GM19238 (cell line): ENCODE data around the gene SGK1.
"Not testable (repeated sequence)": the region's sequence is repeated elsewhere in the genome, so short reads cannot be mapped to it uniquely, and the experiment has no call there.

Source experiments
- DNase-seq: peaks from one replicate; pipeline ENCODE4 v3.0.0; 2011; ENCODE audit warnings: low spot score; ENCODE audit not compliant: insufficient read length

Gene SGK1

GRCh38 chr6:134255280-134255679, 62.6 kb downstream of the SGK1 start:
- not testable (repeated sequence) for DNase-seq

DNA sequence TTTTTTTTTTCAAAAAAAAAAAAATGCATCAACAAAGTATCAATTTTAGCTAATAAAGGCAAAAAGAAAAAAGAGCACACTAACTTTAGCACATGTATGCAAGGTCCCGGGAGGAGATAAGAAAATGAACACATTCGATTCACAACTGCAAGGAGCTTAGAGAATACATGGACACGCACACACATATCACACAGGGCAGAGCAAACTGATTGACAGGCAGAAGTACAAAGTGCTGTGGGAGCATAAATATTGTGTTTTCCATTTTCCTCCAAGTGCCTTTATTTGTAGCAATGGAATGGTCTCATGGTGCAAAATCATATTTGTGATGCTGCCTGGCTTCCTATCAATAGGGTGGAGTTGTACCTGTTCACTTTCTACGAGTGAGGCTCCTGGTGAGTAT, 63.8 kb downstream of the SGK1 start:
- DNase-seq, result no peak

DNA sequence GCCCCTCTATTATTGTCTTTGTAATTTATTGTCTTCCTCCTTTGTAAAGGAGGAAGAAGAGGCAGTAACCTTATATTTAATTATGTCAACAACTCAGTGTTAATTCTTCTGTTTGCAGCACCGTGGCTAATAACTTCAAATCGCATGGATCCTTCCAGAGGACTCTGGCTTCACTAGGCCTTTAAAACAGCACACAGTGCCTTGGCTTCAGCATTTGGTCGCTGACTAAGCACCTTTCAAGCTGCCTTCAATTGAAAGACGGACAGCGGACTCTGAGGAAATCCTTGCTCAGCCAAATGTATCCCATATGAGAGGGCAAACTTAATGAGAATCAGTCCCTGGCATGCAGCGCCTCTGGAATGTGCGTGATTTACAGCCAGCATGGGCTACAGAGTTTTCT, 64.2 kb downstream of the SGK1 start:
- DNase-seq, result no peak

GRCh38 chr6:134251320-134251719, 66.6 kb downstream of the SGK1 start:
- no peak for DNase-seq

DNA sequence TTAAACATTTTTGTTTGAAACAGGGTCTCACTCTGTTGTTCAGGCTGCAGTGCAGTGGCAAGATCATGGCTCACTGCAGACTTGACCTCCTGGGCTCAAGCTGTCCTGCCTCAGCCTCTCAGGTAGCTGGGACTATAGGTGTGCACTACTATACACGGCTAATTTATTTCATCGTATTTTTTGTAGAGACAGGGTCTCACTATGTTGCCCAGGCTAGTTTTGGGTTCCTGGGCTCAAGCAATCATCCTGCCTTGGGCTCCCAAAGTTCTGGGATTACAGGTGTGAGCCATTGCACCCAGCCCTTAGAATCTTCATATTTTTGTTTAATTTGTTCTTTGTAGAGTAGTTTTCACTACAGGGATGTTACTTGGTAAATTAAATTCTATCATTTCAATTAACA, 67.1 kb downstream of the SGK1 start:
- DNase-seq, result no peak

DNA sequence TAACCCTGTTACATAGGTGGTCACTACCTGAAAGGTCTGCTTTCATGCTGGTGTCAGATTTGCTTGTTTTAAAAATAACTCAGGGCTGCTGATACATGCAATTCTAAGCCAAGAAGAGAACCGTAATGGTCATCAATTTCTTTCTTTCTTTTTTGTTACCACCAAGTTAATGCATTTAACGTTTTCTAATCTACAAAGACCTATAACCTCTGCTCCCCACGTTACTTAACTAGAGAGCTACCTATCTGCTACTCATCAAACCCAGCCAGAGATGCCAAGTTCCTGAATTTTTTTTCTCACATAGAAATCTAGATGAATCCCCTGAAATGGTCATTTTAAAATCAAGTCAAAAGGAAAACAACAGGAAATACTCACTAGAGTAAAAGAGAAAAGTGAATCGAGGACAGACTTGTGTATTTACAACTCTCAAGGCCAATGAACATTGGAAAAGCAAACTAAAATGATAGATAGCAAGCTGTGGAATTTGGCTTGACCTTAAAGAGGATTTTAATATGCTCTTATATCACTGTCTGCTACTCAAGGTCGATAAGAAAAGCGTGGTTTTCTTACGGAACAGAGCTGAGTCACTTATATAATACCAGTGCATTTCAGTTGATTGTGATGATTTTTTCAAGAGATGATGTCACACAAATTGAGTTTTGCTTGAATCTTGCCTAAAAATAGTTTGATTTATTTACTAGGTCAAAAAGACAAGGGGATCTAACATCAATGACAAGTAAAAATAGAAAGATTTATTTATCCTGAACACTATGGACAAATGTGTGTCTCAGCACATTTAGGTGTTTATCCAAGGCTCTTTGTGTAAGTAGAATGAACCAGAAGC, 67.9 kb downstream of the SGK1 start:
- no peak for DNase-seq

DNA sequence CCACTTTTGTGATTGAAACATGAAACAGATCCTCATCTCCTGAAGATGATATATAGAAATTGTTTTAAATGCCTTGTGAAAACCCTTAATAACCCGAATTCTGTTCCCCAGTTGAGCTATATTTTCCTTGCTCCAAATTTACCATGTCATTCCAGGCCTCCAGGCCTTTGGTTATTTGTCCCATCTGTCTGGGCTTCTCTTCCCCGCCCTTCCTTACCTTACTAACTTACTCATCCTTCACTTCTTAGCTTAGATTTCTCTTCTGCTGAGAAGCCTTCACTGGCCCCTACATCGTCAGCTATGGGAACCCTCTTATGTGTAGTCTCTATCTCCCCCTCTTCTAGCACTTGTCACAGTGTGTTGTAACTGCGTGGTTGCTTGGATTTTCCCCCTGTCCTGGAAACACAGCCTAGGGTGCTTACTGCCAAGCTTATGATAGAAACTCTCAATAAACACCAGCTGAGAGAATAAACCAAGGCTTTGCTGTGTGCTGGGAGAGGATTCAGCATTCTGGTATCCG, 68.6 kb downstream of the SGK1 start:
- no peak for DNase-seq

DNA sequence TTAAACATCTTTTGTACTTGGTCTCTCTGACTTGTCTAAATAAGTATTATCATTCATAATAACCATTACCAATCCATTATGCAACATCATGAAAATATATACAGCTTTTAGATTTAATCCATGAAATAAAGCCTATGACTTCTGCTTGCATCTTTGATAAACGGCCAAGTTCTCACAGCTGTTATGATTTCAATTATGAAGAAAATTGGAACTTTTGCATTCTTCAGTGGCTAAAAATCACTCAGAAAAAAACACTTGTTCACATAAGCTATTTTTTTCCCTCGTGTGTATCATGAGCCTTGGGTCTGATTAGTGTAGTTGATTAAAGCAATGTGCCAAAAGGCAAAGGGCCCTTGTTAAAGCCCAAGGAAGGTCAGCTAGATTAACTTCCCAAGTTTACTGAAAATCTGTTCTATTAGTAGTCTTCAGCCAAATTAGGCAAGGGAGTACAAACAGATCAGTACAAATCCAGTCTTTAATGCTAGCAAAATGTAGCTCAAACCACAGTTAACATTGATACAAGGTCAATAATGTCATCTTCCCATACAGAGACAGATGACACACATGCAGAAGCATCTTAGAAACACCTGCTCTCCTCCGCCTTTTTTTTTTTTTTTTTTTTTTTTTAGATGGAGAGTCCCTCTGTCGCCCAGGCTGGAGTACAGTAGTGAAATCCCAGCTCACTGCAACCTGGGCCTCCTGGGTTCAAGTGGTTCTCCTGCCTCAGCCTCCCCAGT, 69.9 kb downstream of the SGK1 start:
- no peak for DNase-seq

- DNase-seq, result peak; percentile 27
These were observed 70.6 kb downstream of the SGK1 start for GRCh38 chr6:134247231-134247833.

DNA sequence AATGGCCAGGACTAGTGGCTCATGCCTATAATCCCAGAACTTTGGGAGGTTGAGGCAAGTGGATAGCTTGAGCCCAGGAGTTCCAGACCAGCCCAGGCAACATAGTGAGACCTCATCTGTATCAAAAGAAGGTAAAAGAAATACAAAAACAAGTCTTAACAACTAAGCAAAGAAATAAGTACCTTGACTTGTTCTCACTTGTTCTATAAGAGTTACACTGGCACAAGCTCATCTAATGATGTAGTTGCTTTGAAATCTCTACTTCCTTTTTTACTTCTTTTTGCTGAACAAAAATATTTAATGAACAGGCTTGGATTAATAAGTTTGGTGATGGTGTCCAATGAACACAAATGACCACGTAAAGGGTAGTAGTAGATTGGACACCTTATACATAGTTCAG, 72.2 kb downstream of the SGK1 start:
- DNase-seq, result no peak

- DNase-seq, result no peak
These were observed 72.9 kb downstream of the SGK1 start for GRCh38 chr6:134245041-134245440.

DNA sequence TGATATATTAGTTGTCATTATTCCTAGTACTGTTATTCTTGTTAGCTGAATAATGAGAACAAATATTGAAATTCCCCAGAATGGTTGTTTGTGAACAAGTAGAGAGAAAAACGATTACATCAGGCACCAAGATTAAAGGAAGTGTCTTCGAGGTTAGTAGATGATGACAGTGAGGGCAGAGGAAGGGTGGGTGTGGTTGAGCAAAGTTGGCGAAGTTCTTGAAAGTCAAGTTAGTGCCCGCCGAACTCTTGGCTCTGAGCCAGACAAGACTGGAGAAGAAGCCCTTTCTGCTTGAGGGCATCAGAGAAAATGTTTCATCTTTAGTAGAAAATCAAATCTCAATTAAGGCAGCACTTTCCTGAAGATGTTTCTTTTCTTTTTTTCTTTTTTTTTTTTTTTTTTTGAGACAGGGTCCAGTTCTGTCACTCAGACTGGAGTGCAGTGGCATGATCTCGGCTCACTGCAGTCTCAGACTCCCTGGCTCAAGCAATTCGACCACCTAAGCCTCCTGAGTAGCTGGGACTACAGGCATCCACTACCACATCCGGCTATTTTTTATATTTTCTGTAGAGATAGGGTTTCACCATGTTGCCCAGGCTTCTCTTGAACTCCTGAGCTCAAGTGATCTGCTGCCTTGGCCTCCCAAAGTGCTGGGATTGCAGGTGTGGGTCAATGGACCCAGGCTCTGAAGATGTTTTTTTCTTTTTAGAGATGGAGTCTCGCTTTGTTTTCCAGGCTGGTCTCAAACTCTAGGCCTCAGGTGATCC, 77.1 kb downstream of the SGK1 start:
- no peak for DNase-seq

DNA sequence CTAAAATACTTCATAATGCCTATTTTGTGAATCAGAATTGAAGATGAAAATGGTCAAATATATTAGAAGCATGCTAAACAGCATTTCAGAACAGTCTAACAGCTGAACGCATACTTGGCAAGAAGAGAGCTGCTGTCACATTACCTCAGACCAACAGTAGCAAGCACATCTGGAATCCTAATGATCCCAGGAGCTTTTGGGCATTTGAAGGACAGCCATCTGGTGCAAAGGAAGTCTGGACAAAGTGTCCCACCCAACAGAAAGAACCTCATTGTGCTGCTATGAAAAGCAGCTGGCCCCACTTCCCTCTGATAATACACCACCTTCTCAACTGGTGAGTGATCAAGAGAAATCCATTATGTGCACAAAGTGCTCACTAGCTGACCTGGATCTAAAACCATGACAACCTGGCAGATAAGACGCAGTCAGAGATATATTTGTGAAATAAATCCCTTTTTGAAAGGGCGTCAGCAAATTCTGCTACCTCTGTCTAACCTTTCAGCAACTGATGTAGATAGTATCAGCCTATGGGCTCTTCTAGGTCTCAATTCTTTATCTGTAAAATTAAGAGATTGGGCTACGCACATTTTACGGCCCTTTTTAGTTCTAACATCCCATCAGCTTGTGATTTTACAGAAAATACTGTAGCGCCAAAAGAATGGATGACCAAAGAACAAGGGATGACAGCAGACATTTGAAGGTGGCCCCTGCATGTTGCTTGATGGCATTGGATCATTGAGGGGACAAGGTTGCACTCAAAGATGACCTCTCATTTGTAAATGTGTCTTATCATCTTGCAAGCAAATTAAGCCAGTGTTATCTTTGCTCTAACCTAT, 78.7 kb downstream of the SGK1 start:
- no peak for DNase-seq

- no peak for DNase-seq
These were observed 79.9 kb downstream of the SGK1 start for GRCh38 chr6:134238006-134238405.

- DNase-seq, result peak; percentile 23
These were observed 81.8 kb downstream of the SGK1 start for GRCh38 chr6:134235937-134236751.

DNA sequence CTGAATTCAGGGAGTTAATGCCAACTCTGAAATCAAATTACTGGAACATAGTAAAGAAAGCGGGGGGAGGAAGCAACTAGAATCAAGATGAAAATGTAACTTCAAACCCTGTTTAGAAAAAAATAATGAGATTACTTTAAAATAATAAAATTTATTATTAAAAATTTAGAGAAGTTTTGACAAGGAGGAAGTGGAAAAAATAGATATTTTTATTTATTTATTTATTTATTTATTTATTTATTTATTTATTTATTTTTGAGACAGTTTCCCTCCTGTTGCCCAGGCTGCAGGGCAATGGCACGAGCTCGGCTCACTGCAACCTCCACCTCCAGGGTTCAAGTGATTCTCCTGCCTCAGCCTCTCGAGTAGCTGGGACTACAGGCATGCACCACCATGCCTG, 82.6 kb downstream of the SGK1 start:
- not testable (repeated sequence) for DNase-seq

DNA sequence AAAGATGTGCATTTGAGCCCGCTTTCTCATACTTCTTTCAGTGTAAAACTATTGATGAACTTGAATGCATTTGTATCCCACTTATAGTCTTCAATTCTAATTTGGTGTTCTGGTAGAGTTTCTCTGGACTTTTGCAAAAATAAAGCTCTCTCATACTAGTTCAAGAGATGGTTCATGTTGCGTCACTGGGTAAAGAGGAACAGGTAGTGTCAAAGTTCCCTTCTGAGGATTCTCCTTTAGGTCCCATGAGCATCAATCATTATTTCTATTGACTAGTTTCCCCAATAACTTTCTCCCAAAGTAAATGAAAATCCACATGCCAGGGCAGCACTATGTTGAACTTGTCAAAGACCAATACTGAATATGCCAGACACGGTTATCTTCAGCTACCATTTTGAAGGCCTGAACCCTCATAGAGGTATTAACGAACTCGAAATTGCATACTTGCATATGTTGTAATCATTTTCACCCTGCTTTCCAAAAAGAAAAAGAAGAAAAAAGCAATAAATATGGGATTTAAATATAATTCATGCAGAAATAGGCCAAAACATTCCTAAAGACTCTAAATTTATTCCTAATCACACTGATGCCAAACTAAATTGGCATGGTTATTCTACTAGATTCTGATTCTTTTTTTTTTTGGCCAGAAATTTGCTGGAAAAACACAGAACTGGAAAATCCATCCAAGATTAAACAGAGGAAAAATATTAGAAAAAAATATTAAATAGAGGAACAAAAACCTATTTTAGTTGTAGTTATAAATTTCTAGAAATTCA, 84.5 kb downstream of the SGK1 start:
- no peak for DNase-seq

DNA sequence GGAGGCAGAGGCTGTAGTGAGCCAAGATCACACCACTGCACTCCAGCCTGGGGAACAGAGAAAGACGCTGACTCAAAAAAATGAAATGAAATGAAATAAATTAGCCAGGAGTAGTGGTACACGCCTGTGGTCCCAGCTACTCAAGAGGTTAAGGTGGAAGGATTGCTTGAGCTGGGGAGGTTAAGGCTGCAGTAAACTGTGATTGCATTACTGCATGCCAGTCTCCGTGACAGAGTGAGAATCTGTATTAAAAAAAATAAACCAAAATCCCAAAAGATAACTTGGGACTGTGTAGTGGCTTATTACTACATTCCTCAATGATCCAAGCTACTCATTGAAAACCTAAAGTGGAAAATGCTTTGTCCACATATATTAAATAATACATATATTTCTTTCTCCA, 87.0 kb downstream of the SGK1 start:
- DNase-seq, result no peak
